Nephron (organoid): ENCODE measurements around the gene SPAM1.

Experiments used
- H3K27ac Mint-ChIP-seq, 3 experiments: 2 replicates each; pipeline ENCODE4 v1.8.0; 2020; ENCODE audit warnings: mixed read lengths in 3 of 3, mild to moderate bottlenecking in 2 of 3, moderate library complexity in 1 of 3
- H3K27me3 Mint-ChIP-seq: 2 replicates; pipeline ENCODE4 v1.8.0; 2021; ENCODE audit warnings: low read depth, mild to moderate bottlenecking, moderate library complexity, mixed read lengths
- H3K36me3 Mint-ChIP-seq: 2 replicates; pipeline ENCODE4 v1.8.0; 2020; ENCODE audit warnings: low read depth, mixed read lengths
- H3K4me1 Mint-ChIP-seq: 2 replicates; pipeline ENCODE4 v1.8.0; 2020; ENCODE audit warnings: mixed read lengths
- H3K4me3 Mint-ChIP-seq, 3 experiments: 2 replicates each; pipeline ENCODE4 v1.8.0; 2020; ENCODE audit warnings: mild to moderate bottlenecking in 3 of 3, mixed read lengths in 3 of 3, moderate library complexity in 2 of 3
- H3K9me3 Mint-ChIP-seq: 2 replicates; pipeline ENCODE4 v1.8.0; 2020; ENCODE audit warnings: mixed read lengths
- CTCF ChIP-seq, 3 experiments: fragments of 200-600 bp; sonication (generic); IDR thresholded peaks; one replicate each; pipeline ENCODE4 v1.5.0; 2021; ENCODE audit warnings: antibody characterized with exemption in 3 of 3; ENCODE audit not compliant: unreplicated experiment in 3 of 3

SPAM1 gene

GRCh38 chr7:123918309-123918708, 6.7 kb upstream of the SPAM1 start:
- Mint-ChIP-seq H3K4me3 (no peak overlapping the region), H3K4me1 (no peaks in the 10 kb centered on the region), H3K27me3 (no peaks in the 10 kb centered on the region), H3K36me3 (no peaks in the 10 kb centered on the region), H3K27ac (no peak overlapping the region), H3K9me3 (no peaks in the 10 kb centered on the region)
- TF ChIP-seq CTCF (IDR thresholded peaks at IDR 0.05; ENCODE audit: unreplicated experiment in 3 of 3) = no peak

- no peaks in the 10 kb centered on the region for H3K36me3 Mint-ChIP-seq
- no peaks in the 10 kb centered on the region for H3K9me3 Mint-ChIP-seq
- H3K4me1 Mint-ChIP-seq = no peaks in the 10 kb centered on the region
- no peak overlapping the region for H3K27ac Mint-ChIP-seq
- no peak overlapping the region for H3K4me3 Mint-ChIP-seq
- no peaks in the 10 kb centered on the region for H3K27me3 Mint-ChIP-seq
- TF ChIP-seq CTCF (IDR thresholded peaks at IDR 0.05; ENCODE audit: unreplicated experiment in 3 of 3) = no peak
Observed at GRCh38 chr7:123923599-123923998, 1.4 kb upstream of the SPAM1 start.

GRCh38 chr7:123929107-123929506, 4.1 kb downstream of the SPAM1 start:
- no peak for TF ChIP-seq CTCF (IDR thresholded peaks at IDR 0.05; ENCODE audit: unreplicated experiment in 3 of 3)
- Mint-ChIP-seq H3K36me3 (no peaks in the 10 kb centered on the region), H3K4me1 (no peaks in the 10 kb centered on the region), H3K27me3 (no peaks in the 10 kb centered on the region), H3K27ac (no peak overlapping the region), H3K4me3 (no peak overlapping the region), H3K9me3 (no peaks in the 10 kb centered on the region)

- Mint-ChIP-seq H3K27me3 (no peaks in the 10 kb centered on the region), H3K9me3 (no peaks in the 10 kb centered on the region), H3K4me1 (no peaks in the 10 kb centered on the region), H3K27ac (no peak overlapping the region), H3K4me3 (no peak overlapping the region), H3K36me3 (no peaks in the 10 kb centered on the region)
- no peak for TF ChIP-seq CTCF (IDR thresholded peaks at IDR 0.05; ENCODE audit: unreplicated experiment in 3 of 3)
Observed at GRCh38 chr7:123929655-123930054, 4.6 kb downstream of the SPAM1 start.

GRCh38 chr7:123935436-123936381, 10.7 kb downstream of the SPAM1 start:
- Mint-ChIP-seq H3K27ac (no peak overlapping the region), H3K27me3 (no peaks in the 10 kb centered on the region), H3K4me3 (no peak overlapping the region), H3K36me3 (no peaks in the 10 kb centered on the region), H3K9me3 (peaks cover 5% of the 10 kb centered on the region), H3K4me1 (no peaks in the 10 kb centered on the region)
- no peak for TF ChIP-seq CTCF (IDR thresholded peaks at IDR 0.05; ENCODE audit: unreplicated experiment in 3 of 3)

- H3K4me1 Mint-ChIP-seq = no peaks in the 10 kb centered on the region
Observed at GRCh38 chr7:123936388-123936787, 11.3 kb downstream of the SPAM1 start.

More at GRCh38 chr7:123936388-123936787, 11.3 kb downstream of the SPAM1 start:
- H3K9me3 Mint-ChIP-seq = peaks cover 5% of the 10 kb centered on the region
- H3K36me3 Mint-ChIP-seq = no peaks in the 10 kb centered on the region
- H3K27ac Mint-ChIP-seq = no peak overlapping the region
- peaks cover 4% of the 10 kb centered on the region for H3K27me3 Mint-ChIP-seq
- no peak for TF ChIP-seq CTCF (IDR thresholded peaks at IDR 0.05; ENCODE audit: unreplicated experiment in 3 of 3)
- H3K4me3 Mint-ChIP-seq = no peak overlapping the region
